GM23248 (cell line): ENCODE results near the gene SGSM1.

Source experiments
- EZH2 ChIP-seq: fragments of 200-600 bp; sonication (generic); IDR thresholded peaks from 2 replicates; pipeline ENCODE4 v1.6.1; 2018; ENCODE audit warnings: antibody characterized with exemption, mild to moderate bottlenecking; ENCODE audit not compliant: insufficient read depth, poor library complexity, severe bottlenecking
- EZH2phosphoT487 ChIP-seq: fragments of 200-600 bp; sonication (generic); IDR thresholded peaks from 2 replicates; pipeline ENCODE4 v1.6.1; 2018; ENCODE audit warnings: antibody characterized with exemption, moderate library complexity, mild to moderate bottlenecking, low read depth; ENCODE audit not compliant: insufficient read depth

GRCh38 chr22:24928322-24928721 is 122.3 kb downstream of the SGSM1 start:
- TF ChIP-seq EZH2 (no peak), EZH2phosphoT487 (no peak)
